GM12878 (cell line): ENCODE measurements around the gene ABCC5. TPM values are rescaled to one million over a fixed set of nuclear protein-coding genes. Genes with fewer than 3 reads are reported as not detected.

ENCODE experiments used
- ATAC-seq: fragments of 200-7000 bp; cut with Tn5 transposase; 3 replicates; pipeline ENCODE4 v1.9.1; 2020; ENCODE audit warnings: mild to moderate bottlenecking, moderate library complexity
- BruUV-seq: library from RNA; stranded (reverse); fragments of 400-500 nt; replicated peaks from 2 replicates; lab custom pipeline; 2021; lab: Mats Ljungman, UMichigan
- CTCF ChIA-PET: fragments of 300-600 bp; sonication (Branson Sonifier 250); formaldehyde crosslinking; extraction: SDS; loops from one replicate; lab custom pipeline; 2021; ENCODE audit warnings: inconsistent platforms; lab: Yijun Ruan, JAX
- POLR2A ChIA-PET: fragments of 350-600 bp; formaldehyde crosslinking; extraction: SDS; loops from one replicate; lab custom pipeline; 2021; ENCODE audit warnings: inconsistent platforms; lab: Charles Lee
- RAD21 ChIA-PET: fragments of 300-600 bp; sonication (Branson Sonifier 250); formaldehyde crosslinking; loops from one replicate; lab custom pipeline; 2023; ENCODE audit warnings: antibody characterized with exemption; ENCODE audit not compliant: unreplicated experiment; lab: Charles Lee
- SMC1A ChIA-PET: fragments of 300-600 bp; sonication (Branson Sonifier 250); formaldehyde crosslinking; loops from one replicate; lab custom pipeline; 2023; ENCODE audit not compliant: unreplicated experiment, uncharacterized antibody; lab: Charles Lee
- DNase-seq: peaks from one replicate; pipeline ENCODE4 v3.0.0-alpha.2; 2011; ENCODE audit warnings: low read depth, low spot score
- FAIRE-seq: peaks from 3 replicates; lab custom pipeline; 2011; peaks lifted over from hg19 to GRCh38; lab: Jason Lieb, UNC
- H2AFZ ChIP-seq: 2 replicates; pipeline ENCODE4 v1.6.0; 2011; ENCODE audit warnings: low read depth, low read length, control low read depth; ENCODE audit not compliant: control insufficient read depth
- H3K27ac ChIP-seq: 2 replicates; pipeline ENCODE4 v1.5.1; 2011; ENCODE audit warnings: control low read depth; ENCODE audit not compliant: control insufficient read depth, insufficient read depth
- H3K27me3 ChIP-seq, 2 experiments: replicated peaks in 1 of 2; 2 replicates each; pipeline versions ENCODE4 v1.6.0 to v1.6.1; 2011; ENCODE audit warnings: low read length in 1 of 2; ENCODE audit not compliant: control insufficient read depth in 2 of 2, insufficient read depth in 2 of 2
- H3K36me3 ChIP-seq, 2 experiments: 2 replicates each; pipeline ENCODE4 v1.5.1; 2011; ENCODE audit warnings: low read length in 1 of 2; ENCODE audit not compliant: control insufficient read depth in 2 of 2, insufficient read depth in 2 of 2
- H3K4me1 ChIP-seq: 2 replicates; pipeline ENCODE4 v1.6.1; 2011; ENCODE audit warnings: mild to moderate bottlenecking, low read length, moderate library complexity, mixed read lengths; ENCODE audit not compliant: control insufficient read depth, insufficient read depth
- H3K4me2 ChIP-seq: 2 replicates; pipeline ENCODE4 v1.6.0; 2011; ENCODE audit warnings: control low read depth; ENCODE audit not compliant: control insufficient read depth, insufficient read depth
- H3K4me3 ChIP-seq: fragments of 200-600 bp; sonication (generic); 2 replicates; pipeline ENCODE4 v1.5.1; 2016
- H3K79me2 ChIP-seq: 2 replicates; pipeline ENCODE4 v1.6.0; 2011; ENCODE audit warnings: low read length; ENCODE audit not compliant: control insufficient read depth, insufficient read depth
- H3K9ac ChIP-seq: 2 replicates; pipeline ENCODE4 v1.8.0; 2011; ENCODE audit warnings: low read length, control low read depth, mixed read lengths; ENCODE audit not compliant: control insufficient read depth, insufficient read depth
- H3K9me3 ChIP-seq: replicated peaks from 3 replicates; pipeline ENCODE4 v1.5.1; 2011; ENCODE audit warnings: mild to moderate bottlenecking, low read length; ENCODE audit not compliant: control insufficient read depth, insufficient read depth
- H4K20me1 ChIP-seq: 2 replicates; pipeline ENCODE4 v1.6.0; 2011; ENCODE audit not compliant: control insufficient read depth, insufficient read depth
- NKRF ChIP-seq: fragments of 450-650 bp; conservative IDR thresholded peaks from 2 replicates; pipeline ENCODE4 v1.6.1; 2017; ENCODE audit warnings: mild to moderate bottlenecking, moderate library complexity
- POLR2AphosphoS5 ChIP-seq: IDR thresholded peaks from 2 replicates; pipeline ENCODE4 v1.6.1; 2011; ENCODE audit warnings: mild to moderate bottlenecking, low read length, inconsistent platforms
- RELA ChIP-seq: fragments of 450-650 bp; IDR thresholded peaks from 2 replicates; pipeline ENCODE4 v1.8.0; 2014; ENCODE audit warnings: borderline replicate concordance; ENCODE audit not compliant: partially characterized antibody
- RUNX3 ChIP-seq: IDR thresholded peaks from 2 replicates; pipeline ENCODE4 v1.6.1; 2012; ENCODE audit warnings: low read length, inconsistent platforms
- SREBF1 ChIP-seq: IDR thresholded peaks from 2 replicates; pipeline ENCODE4 v1.6.1; 2012; ENCODE audit warnings: mild to moderate bottlenecking, low read length
- ZNF622 ChIP-seq: fragments of 450-650 bp; IDR thresholded peaks from 2 replicates; pipeline ENCODE4 v1.6.1; 2017; ENCODE audit warnings: mild to moderate bottlenecking, inconsistent platforms
- ZZZ3 ChIP-seq: IDR thresholded peaks from 2 replicates; pipeline ENCODE4 v1.6.1; 2011; ENCODE audit warnings: low read depth; ENCODE audit not compliant: control insufficient read depth, insufficient read length
- WGBS: methylation state at CpG from one replicate; pipeline ENCODE4 v1.1.6; 2016; ENCODE audit warnings: low lambda C conversion rate; ENCODE audit not compliant: insufficient replicate concordance, insufficient coverage; ENCODE audit errors: missing lambda C conversion rate; 5-methylcytosine and 5-hydroxymethylcytosine counted together
- in situ Hi-C: fragments of 300-500 bp; cut with MboI; formaldehyde crosslinking; loops from 9 replicates; pipeline ENCODE4 v1.14.3; 2018; ENCODE audit warnings: mixed read lengths
- intact Hi-C: fragments of 100-400 bp; cut with micrococcal nuclease; formaldehyde crosslinking; loops from one replicate; pipeline ENCODE4 v1.14.2; 2022; ENCODE audit not compliant: unreplicated experiment
- polyA plus RNA-seq, 11 experiments: library from polyadenylated mRNA; depleted of rRNA in 4 of 11; unstranded in 6 of 11; stranded (reverse) in 5 of 11; fragments of >200 nt; fragmentation: Nextera tagmentation in 4 of 11; fragmentation: Illumina TruSeq in 1 of 11; extraction: Ambion mirVana in 4 of 11; extraction: Trizol in 1 of 11; gene quantifications; 1 replicate in 1 of 11; 2 replicates in 10 of 11; pipeline versions ENCODE4 v1.2.1 to v1.2.3, GENCODE V29; 2011 to 2016; ENCODE audit warnings: inconsistent platforms in 2 of 11, missing spikeins in 2 of 11, low read depth in 1 of 11
- total RNA-seq, 4 experiments: library from RNA; depleted of rRNA in 3 of 4; stranded (reverse); fragments of >200 nt in 3 of 4; fragmentation: Illumina TruSeq in 1 of 4; extraction: Trizol in 1 of 4; gene quantifications; 2 replicates each; pipeline versions ENCODE4 v1.2.1 to v1.2.3, GENCODE V29; 2013 to 2021

ABCC5 gene
- total and polyA plus RNA-seq, 10 of the 15 experiments (the other 5 are each of a cell fraction or from before 2014, with no cell fraction given), result 6.0 to 17.8 (median 9.7) TPM

GRCh38 chr3:184059424-184059823, 41.7 kb upstream of the ABCC5 start:
- CTCF ChIA-PET, result no interaction called here
- no peak overlapping the region for H3K4me2 ChIP-seq
- FAIRE-seq (no peak), ATAC-seq (no peak), DNase-seq (no peak)
- no peak overlapping the region for H3K9ac ChIP-seq
- no peak overlapping the region for H2AFZ ChIP-seq
- no peak overlapping the region for H3K4me3 ChIP-seq
- H4K20me1 ChIP-seq, result no peaks in the 10 kb centered on the region
- POLR2A ChIA-PET, result no interaction called here
- RAD21 ChIA-PET, result no interaction called here
- intact Hi-C loops (no loop called here), in situ Hi-C loops (no loop called here)
- SMC1A ChIA-PET, result no interaction called here
- TF ChIP-seq RUNX3 (no peak), SREBF1 (no peak), RELA (no peak), NKRF (no peak), ZNF622 (no peak), POLR2AphosphoS5 (no peak), ZZZ3 (no peak)
- H3K4me1 ChIP-seq, result no peaks in the 10 kb centered on the region
- H3K27ac ChIP-seq, result no peak overlapping the region
- H3K79me2 ChIP-seq, result no peaks in the 10 kb centered on the region
- H3K27me3 ChIP-seq, result no peaks in the 10 kb centered on the region; a peak in 2 of 4 replicates
- BruUV-seq, result no TSS peak
- WGBS, result 19% methylated on average over 7 of the region's 7 CpGs
- H3K9me3 ChIP-seq, result no peaks in the 10 kb centered on the region
- H3K36me3 ChIP-seq, result no peaks in the 10 kb centered on the region
